Measurements from ENCODE around the gene RPS6KA6.
"Not testable (repeated sequence)": the region's sequence is repeated elsewhere in the genome, so short reads cannot be mapped to it uniquely, and the experiment has no call there.

The RPS6KA6 gene

GRCh38 chrX:84161641-84162040, 26.4 kb downstream of the RPS6KA6 start:
- DNase-seq, result no peak

- DNase-seq, result no peak
Measured at GRCh38 chrX:84160736-84161135, 27.3 kb downstream of the RPS6KA6 start.

GRCh38 chrX:84156821-84157220, 31.2 kb downstream of the RPS6KA6 start:
- no peak for DNase-seq

- DNase-seq, result no peak
Measured at GRCh38 chrX:84155938-84156337, 32.1 kb downstream of the RPS6KA6 start.

GRCh38 chrX:84153538-84153937, 34.5 kb downstream of the RPS6KA6 start:
- DNase-seq, result no peak

GRCh38 chrX:84144991-84145390, 43.0 kb downstream of the RPS6KA6 start:
- DNase-seq, result no peak

- DNase-seq, result no peak
Measured at GRCh38 chrX:84144281-84144680, 43.7 kb downstream of the RPS6KA6 start.

- no peak for DNase-seq
Measured at GRCh38 chrX:84133023-84133422, 55.0 kb downstream of the RPS6KA6 start.

- DNase-seq, result no peak
Measured at GRCh38 chrX:84123585-84123984, 64.4 kb downstream of the RPS6KA6 start.

GRCh38 chrX:84118769-84119168, 69.2 kb downstream of the RPS6KA6 start:
- no peak for DNase-seq

GRCh38 chrX:84118315-84118714, 69.7 kb downstream of the RPS6KA6 start:
- no peak for DNase-seq

GRCh38 chrX:84108584-84108983, 79.4 kb downstream of the RPS6KA6 start:
- no peak for DNase-seq

- DNase-seq, result no peak
Measured at GRCh38 chrX:84099120-84099519, 88.9 kb downstream of the RPS6KA6 start.

- DNase-seq, result not testable (repeated sequence)
Measured at GRCh38 chrX:84079479-84080197, 108.4 kb downstream of the RPS6KA6 start.

GRCh38 chrX:84078991-84079390, 109.0 kb downstream of the RPS6KA6 start:
- no peak for DNase-seq

- no peak for DNase-seq
Measured at GRCh38 chrX:84064814-84065213, 123.2 kb downstream of the RPS6KA6 start.

GRCh38 chrX:84064164-84064563, 123.8 kb downstream of the RPS6KA6 start:
- DNase-seq, result no peak

GRCh38 chrX:84047339-84047738, 140.7 kb downstream of the RPS6KA6 start:
- DNase-seq, result no peak

- peak; percentile 2 for DNase-seq
Measured at GRCh38 chrX:84046403-84046984, 141.5 kb downstream of the RPS6KA6 start.

GRCh38 chrX:84044051-84044450, 143.9 kb downstream of the RPS6KA6 start:
- no peak for DNase-seq

All from NCI-H2171 (cell line).